ENCODE measurements around the gene COL5A2.

Gene COL5A2

DNA sequence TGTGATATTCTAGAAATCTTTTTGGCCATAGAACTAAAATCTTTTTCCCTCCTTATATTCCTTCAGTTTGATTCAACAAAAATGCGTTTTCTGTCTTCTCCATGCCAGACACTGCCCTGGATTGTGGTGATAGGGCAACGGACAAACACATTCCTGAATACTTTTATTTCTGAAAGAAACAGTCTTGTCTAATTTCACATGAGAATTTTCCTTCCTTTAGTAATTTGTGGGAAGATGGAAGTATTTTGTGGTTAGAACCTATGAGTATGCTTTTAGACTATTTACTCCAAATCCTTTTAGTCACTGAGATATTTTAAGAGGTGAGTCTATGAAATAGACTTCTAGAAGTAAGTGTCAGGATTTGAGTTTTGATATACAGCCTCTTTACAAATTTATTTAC, 49.6 kb downstream of the COL5A2 start:
- no peaks in the 10 kb centered on the region for H3K9me2 ChIP-seq (replicated peaks; ENCODE audit: low read depth, low read length)
- no peaks in the 10 kb centered on the region for H3K4me1 ChIP-seq (ENCODE audit: insufficient read depth, low read length, poor library complexity, severe bottlenecking)
- no peak overlapping the region for H3K4me3 ChIP-seq (ENCODE audit: low read length, poor library complexity, severe bottlenecking)
- H3K9me3 ChIP-seq (ENCODE audit: insufficient read depth, low read depth, low read length): no peaks in the 10 kb centered on the region
- H3K9ac ChIP-seq (ENCODE audit: low read depth, low read length, poor library complexity, severe bottlenecking): no peak overlapping the region
- no peaks in the 10 kb centered on the region for H3K36me3 ChIP-seq (ENCODE audit: insufficient read depth, low read length)
- H2AFZ ChIP-seq (ENCODE audit: low read length): no peak overlapping the region
- H3K79me2 ChIP-seq (ENCODE audit: insufficient read depth, low read length): no peaks in the 10 kb centered on the region
- H4K20me1 ChIP-seq (ENCODE audit: insufficient read depth, low read length, poor library complexity, severe bottlenecking): no peaks in the 10 kb centered on the region
- H3K27me3 ChIP-seq (ENCODE audit: insufficient read depth, low read length, poor library complexity, severe bottlenecking): no peaks in the 10 kb centered on the region
- no peaks in the 10 kb centered on the region for H3F3A ChIP-seq (ENCODE audit: low read depth)
- TF ChIP-seq, protein P1, sequence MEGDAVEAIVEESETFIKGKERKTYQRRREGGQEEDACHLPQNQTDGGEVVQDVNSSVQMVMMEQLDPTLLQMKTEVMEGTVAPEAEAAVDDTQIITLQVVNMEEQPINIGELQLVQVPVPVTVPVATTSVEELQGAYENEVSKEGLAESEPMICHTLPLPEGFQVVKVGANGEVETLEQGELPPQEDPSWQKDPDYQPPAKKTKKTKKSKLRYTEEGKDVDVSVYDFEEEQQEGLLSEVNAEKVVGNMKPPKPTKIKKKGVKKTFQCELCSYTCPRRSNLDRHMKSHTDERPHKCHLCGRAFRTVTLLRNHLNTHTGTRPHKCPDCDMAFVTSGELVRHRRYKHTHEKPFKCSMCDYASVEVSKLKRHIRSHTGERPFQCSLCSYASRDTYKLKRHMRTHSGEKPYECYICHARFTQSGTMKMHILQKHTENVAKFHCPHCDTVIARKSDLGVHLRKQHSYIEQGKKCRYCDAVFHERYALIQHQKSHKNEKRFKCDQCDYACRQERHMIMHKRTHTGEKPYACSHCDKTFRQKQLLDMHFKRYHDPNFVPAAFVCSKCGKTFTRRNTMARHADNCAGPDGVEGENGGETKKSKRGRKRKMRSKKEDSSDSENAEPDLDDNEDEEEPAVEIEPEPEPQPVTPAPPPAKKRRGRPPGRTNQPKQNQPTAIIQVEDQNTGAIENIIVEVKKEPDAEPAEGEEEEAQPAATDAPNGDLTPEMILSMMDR (conservative IDR thresholded peaks at IDR 0.05; ENCODE audit: low read length): no peak
- TF ChIP-seq EZH2phosphoT487 (IDR thresholded peaks at IDR 0.05; ENCODE audit: borderline replicate concordance): no peak
- H3K4me2 ChIP-seq (ENCODE audit: low read depth, low read length, poor library complexity, severe bottlenecking): no peak overlapping the region

DNA sequence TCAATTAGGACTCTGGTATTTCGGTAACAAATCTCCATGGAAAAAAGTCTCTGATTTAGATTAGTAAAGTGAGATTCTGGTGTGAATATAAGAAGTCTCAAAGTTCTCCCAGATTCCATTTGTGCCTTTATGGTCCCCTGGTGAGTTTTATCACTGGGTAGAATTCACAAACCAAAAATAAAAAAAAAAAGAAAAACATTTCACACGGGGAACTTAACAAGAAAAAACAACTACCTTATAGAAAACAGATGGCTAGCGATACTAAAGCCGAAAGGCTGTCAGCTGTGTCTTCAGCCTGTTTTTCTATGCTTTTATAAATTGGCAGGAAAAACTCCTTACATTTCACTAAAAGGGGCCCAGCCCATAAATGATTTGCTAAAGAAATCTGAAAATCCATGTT, 50.6 kb downstream of the COL5A2 start:
- Histone ChIP-seq H3K9ac (ENCODE audit: low read depth, low read length, poor library complexity, severe bottlenecking) (no peak overlapping the region), H3K36me3 (ENCODE audit: insufficient read depth, low read length) (no peaks in the 10 kb centered on the region), H3K79me2 (ENCODE audit: insufficient read depth, low read length) (no peaks in the 10 kb centered on the region), H3K9me3 (ENCODE audit: insufficient read depth, low read depth, low read length) (no peaks in the 10 kb centered on the region), H2AFZ (ENCODE audit: low read length) (no peak overlapping the region), H3F3A (ENCODE audit: low read depth) (no peaks in the 10 kb centered on the region), H3K9me2 (replicated peaks; ENCODE audit: low read depth, low read length) (no peaks in the 10 kb centered on the region), H4K20me1 (ENCODE audit: insufficient read depth, low read length, poor library complexity, severe bottlenecking) (no peaks in the 10 kb centered on the region), H3K4me3 (ENCODE audit: low read length, poor library complexity, severe bottlenecking) (no peak overlapping the region), H3K4me2 (ENCODE audit: low read depth, low read length, poor library complexity, severe bottlenecking) (no peak overlapping the region), H3K4me1 (ENCODE audit: insufficient read depth, low read length, poor library complexity, severe bottlenecking) (no peaks in the 10 kb centered on the region), H3K27me3 (ENCODE audit: insufficient read depth, low read length, poor library complexity, severe bottlenecking) (no peaks in the 10 kb centered on the region)
- TF ChIP-seq, protein P1 (conservative IDR thresholded peaks at IDR 0.05; ENCODE audit: low read length): no peak
- no peak for TF ChIP-seq EZH2phosphoT487 (IDR thresholded peaks at IDR 0.05; ENCODE audit: borderline replicate concordance)

DNA sequence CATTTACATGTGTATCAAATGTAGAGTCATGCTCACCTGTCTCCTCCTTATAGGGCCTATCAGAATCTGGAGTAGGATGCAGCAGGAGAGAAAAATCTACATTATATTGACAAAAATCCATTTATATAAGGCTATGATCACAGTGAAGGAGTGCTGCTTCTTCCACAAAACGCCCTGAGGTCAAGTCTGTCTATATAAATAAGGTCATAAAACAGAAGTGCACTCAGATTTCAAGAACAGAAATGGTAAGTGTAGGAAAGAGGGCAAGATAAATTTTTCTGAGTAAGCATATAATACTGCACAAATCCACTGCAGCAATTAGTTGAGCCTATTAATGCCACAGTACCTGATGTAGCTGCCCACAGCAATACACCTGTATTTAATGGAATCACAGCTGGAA, 51.8 kb downstream of the COL5A2 start:
- Histone ChIP-seq H3K4me1 (ENCODE audit: insufficient read depth, low read length, poor library complexity, severe bottlenecking) (no peaks in the 10 kb centered on the region), H3K27me3 (ENCODE audit: insufficient read depth, low read length, poor library complexity, severe bottlenecking) (no peaks in the 10 kb centered on the region), H4K20me1 (ENCODE audit: insufficient read depth, low read length, poor library complexity, severe bottlenecking) (no peaks in the 10 kb centered on the region), H3K36me3 (ENCODE audit: insufficient read depth, low read length) (no peaks in the 10 kb centered on the region), H3K79me2 (ENCODE audit: insufficient read depth, low read length) (no peaks in the 10 kb centered on the region), H3K4me2 (ENCODE audit: low read depth, low read length, poor library complexity, severe bottlenecking) (no peak overlapping the region), H2AFZ (ENCODE audit: low read length) (no peak overlapping the region), H3K9me3 (ENCODE audit: insufficient read depth, low read depth, low read length) (no peaks in the 10 kb centered on the region), H3F3A (ENCODE audit: low read depth) (no peaks in the 10 kb centered on the region), H3K4me3 (ENCODE audit: low read length, poor library complexity, severe bottlenecking) (no peak overlapping the region), H3K9ac (ENCODE audit: low read depth, low read length, poor library complexity, severe bottlenecking) (no peak overlapping the region), H3K9me2 (replicated peaks; ENCODE audit: low read depth, low read length) (no peaks in the 10 kb centered on the region)
- TF ChIP-seq, protein P1 (conservative IDR thresholded peaks at IDR 0.05; ENCODE audit: low read length): no peak
- no peak for TF ChIP-seq EZH2phosphoT487 (IDR thresholded peaks at IDR 0.05; ENCODE audit: borderline replicate concordance)
